CD14-positive monocyte (primary cell): ENCODE data around the gene GPC6. TPM values are rescaled to one million over a fixed set of nuclear protein-coding genes. Genes with fewer than 3 reads are reported as not detected.

ENCODE experiments used
- DNase-seq, 3 donors: peaks; one replicate each; pipeline ENCODE4 v3.0.0-alpha.2; 2011 to 2022
- H2AFZ ChIP-seq: 2 replicates; pipeline ENCODE4 v1.6.0; 2012; ENCODE audit warnings: mild to moderate bottlenecking, low read depth, low read length, inconsistent platforms; ENCODE audit not compliant: insufficient read depth, poor library complexity, severe bottlenecking
- H3K27ac ChIP-seq, 2 donors: 1 replicate in 1 of 2; 2 replicates in 1 of 2; pipeline ENCODE4 v1.5.1; 2012 to 2013; ENCODE audit warnings: low read length in 2 of 2, control low read depth in 1 of 2, inconsistent platforms in 1 of 2, low read depth in 1 of 2, mild to moderate bottlenecking in 1 of 2
- H3K27me3 ChIP-seq, 2 donors: one replicate each; pipeline versions ENCODE4 v1.6.0 to v1.6.1; 2011 to 2013; ENCODE audit warnings: low read length in 2 of 2; ENCODE audit not compliant: control insufficient read depth in 2 of 2, insufficient read depth in 2 of 2
- H3K36me3 ChIP-seq, 2 donors: replicated peaks in 1 of 2; 1 replicate in 1 of 2; 2 replicates in 1 of 2; pipeline versions ENCODE4 v1.5.1 to v1.6.1; 2012 to 2013; ENCODE audit warnings: low read length in 2 of 2, control low read depth in 1 of 2, inconsistent platforms in 1 of 2, mild to moderate bottlenecking in 1 of 2; ENCODE audit not compliant: insufficient read depth in 2 of 2, control insufficient read depth in 1 of 2
- H3K4me1 ChIP-seq, 2 donors: 1 replicate in 1 of 2; 2 replicates in 1 of 2; pipeline versions ENCODE4 v1.5.1 to v1.6.1; 2012 to 2013; ENCODE audit warnings: low read length in 2 of 2, control low read depth in 1 of 2, inconsistent platforms in 1 of 2, mild to moderate bottlenecking in 1 of 2, moderate library complexity in 1 of 2; ENCODE audit not compliant: insufficient read depth in 2 of 2, control insufficient read depth in 1 of 2
- H3K4me2 ChIP-seq: replicated peaks from 2 replicates; pipeline ENCODE3; 2012; ENCODE audit warnings: low read length, moderate library complexity, mild to moderate bottlenecking; ENCODE audit not compliant: poor library complexity, severe bottlenecking; ENCODE audit errors: extremely low read depth
- H3K4me3 ChIP-seq, 3 experiments: fragments of 200-600 bp in 1 of 3; sonication (generic) in 1 of 3; replicated peaks in 1 of 3; 1 replicate in 2 of 3; 2 replicates in 1 of 3; pipeline ENCODE4 v1.5.1; 2011 to 2013; ENCODE audit warnings: low read length in 3 of 3, mild to moderate bottlenecking in 3 of 3, control low read depth in 2 of 3, low read depth in 2 of 3, inconsistent platforms in 1 of 3, moderate library complexity in 1 of 3
- H3K79me2 ChIP-seq: 2 replicates; pipeline ENCODE4 v1.6.0; 2012; ENCODE audit warnings: mild to moderate bottlenecking, control low read depth, inconsistent platforms, low read length, moderate library complexity; ENCODE audit not compliant: insufficient read depth
- H3K9ac ChIP-seq: 2 replicates; pipeline ENCODE4 v1.6.0; 2017; ENCODE audit warnings: low read length, mild to moderate bottlenecking; ENCODE audit not compliant: insufficient read depth, poor library complexity, severe bottlenecking
- H3K9me3 ChIP-seq, 2 donors: replicated peaks in 1 of 2; 1 replicate in 1 of 2; 2 replicates in 1 of 2; pipeline versions ENCODE4 v1.5.1 to v1.6.1; 2012 to 2013; ENCODE audit warnings: low read length in 2 of 2, control low read depth in 1 of 2; ENCODE audit not compliant: control insufficient read depth in 1 of 2, insufficient read depth in 1 of 2
- H4K20me1 ChIP-seq: 2 replicates; pipeline ENCODE4 v1.6.0; 2012; ENCODE audit warnings: mild to moderate bottlenecking, low read length, control low read depth, moderate library complexity; ENCODE audit not compliant: insufficient read depth
- H3K27ac Mint-ChIP-seq, 7 donors: one replicate each; pipeline ENCODE4 v1.8.0; 2020; ENCODE audit warnings: mild to moderate bottlenecking in 7 of 7, mixed read lengths in 7 of 7, moderate library complexity in 6 of 7, inconsistent platforms in 2 of 7
- H3K27me3 Mint-ChIP-seq, 3 donors: one replicate each; pipeline ENCODE4 v1.8.0; 2021 to 2022; ENCODE audit warnings: low read depth in 3 of 3, mild to moderate bottlenecking in 3 of 3, mixed read lengths in 3 of 3, moderate library complexity in 3 of 3, inconsistent platforms in 1 of 3
- H3K36me3 Mint-ChIP-seq, 2 donors: one replicate each; pipeline ENCODE4 v1.8.0; 2020; ENCODE audit warnings: mixed read lengths in 2 of 2, inconsistent platforms in 1 of 2, mild to moderate bottlenecking in 1 of 2
- H3K4me1 Mint-ChIP-seq: one replicate; pipeline ENCODE4 v1.8.0; 2020; ENCODE audit warnings: mild to moderate bottlenecking, mixed read lengths
- H3K4me3 Mint-ChIP-seq, 2 donors: one replicate each; pipeline ENCODE4 v1.8.0; 2020; ENCODE audit warnings: mild to moderate bottlenecking in 2 of 2, mixed read lengths in 2 of 2, moderate library complexity in 1 of 2
- H3K9me3 Mint-ChIP-seq, 7 donors: one replicate each; pipeline ENCODE4 v1.8.0; 2020 to 2022; ENCODE audit warnings: mixed read lengths in 7 of 7, mild to moderate bottlenecking in 6 of 7, moderate library complexity in 6 of 7, inconsistent platforms in 2 of 7
- WGBS: methylation state at CpG from one replicate; pipeline ENCODE4 v1.1.5; 2013; ENCODE audit warnings: missing lambda C conversion rate; ENCODE audit not compliant: insufficient coverage; 5-methylcytosine and 5-hydroxymethylcytosine counted together
- intact Hi-C, 2 donors: fragments of 100-400 bp; cut with micrococcal nuclease; formaldehyde crosslinking; loops; one replicate each; pipeline versions ENCODE4 v1.15.0 to v1.15.1; 2023
- polyA plus RNA-seq, 3 donors: library from polyadenylated mRNA; depleted of rRNA in 1 of 3; unstranded in 2 of 3; stranded (reverse) in 1 of 3; fragments of 300-500 nt in 2 of 3; fragments of >200 nt in 1 of 3; fragmentation: Illumina TruSeq in 2 of 3; gene quantifications; 1 replicate in 2 of 3; 2 replicates in 1 of 3; pipeline ENCODE4 v1.2.3, GENCODE V29; 2012 to 2021
- TF ChIP-seq, protein P1 (sequence below): fragments of 200-600 bp; IDR thresholded peaks from one replicate; pipeline ENCODE4 v1.8.0; 2022; ENCODE audit warnings: antibody characterized with exemption, mild to moderate bottlenecking

GPC6 gene
- polyA plus RNA-seq, 3 donors: not detected

DNA sequence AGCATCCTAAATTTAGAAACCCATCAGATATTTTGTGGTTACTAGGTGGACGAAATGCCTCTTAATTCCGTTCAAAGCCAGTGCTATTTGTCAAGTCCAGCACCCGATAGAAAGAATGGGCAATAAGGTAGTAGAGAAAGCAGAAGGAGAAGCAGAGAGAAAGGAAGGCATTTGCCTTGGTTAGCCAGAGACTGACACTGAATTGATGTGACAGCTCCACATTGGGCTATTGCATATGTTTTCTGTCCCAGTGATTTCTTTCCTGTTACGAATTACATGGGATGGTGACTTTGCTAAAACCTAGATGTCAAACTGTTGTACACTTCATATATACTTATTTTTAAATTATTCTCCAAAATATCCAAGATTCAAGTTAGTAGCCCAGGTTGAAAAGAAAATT, 710.3 kb downstream of the GPC6 start:
- no peak overlapping the region for H3K27ac ChIP-seq
- no peaks in the 10 kb centered on the region for H3K79me2 ChIP-seq
- H3K4me2 ChIP-seq: no peak overlapping the region
- no peaks in the 10 kb centered on the region for H3K27me3 Mint-ChIP-seq
- H4K20me1 ChIP-seq: no peaks in the 10 kb centered on the region
- no peaks in the 10 kb centered on the region for H3K27me3 ChIP-seq
- no peak overlapping the region for H3K4me3 ChIP-seq
- peaks cover 0 to 3% (median 0%) of the 10 kb centered on the region in 7 donors for H3K9me3 Mint-ChIP-seq
- intact Hi-C loops: no loop called here
- H3K36me3 Mint-ChIP-seq: no peaks in the 10 kb centered on the region
- TF ChIP-seq, protein P1, sequence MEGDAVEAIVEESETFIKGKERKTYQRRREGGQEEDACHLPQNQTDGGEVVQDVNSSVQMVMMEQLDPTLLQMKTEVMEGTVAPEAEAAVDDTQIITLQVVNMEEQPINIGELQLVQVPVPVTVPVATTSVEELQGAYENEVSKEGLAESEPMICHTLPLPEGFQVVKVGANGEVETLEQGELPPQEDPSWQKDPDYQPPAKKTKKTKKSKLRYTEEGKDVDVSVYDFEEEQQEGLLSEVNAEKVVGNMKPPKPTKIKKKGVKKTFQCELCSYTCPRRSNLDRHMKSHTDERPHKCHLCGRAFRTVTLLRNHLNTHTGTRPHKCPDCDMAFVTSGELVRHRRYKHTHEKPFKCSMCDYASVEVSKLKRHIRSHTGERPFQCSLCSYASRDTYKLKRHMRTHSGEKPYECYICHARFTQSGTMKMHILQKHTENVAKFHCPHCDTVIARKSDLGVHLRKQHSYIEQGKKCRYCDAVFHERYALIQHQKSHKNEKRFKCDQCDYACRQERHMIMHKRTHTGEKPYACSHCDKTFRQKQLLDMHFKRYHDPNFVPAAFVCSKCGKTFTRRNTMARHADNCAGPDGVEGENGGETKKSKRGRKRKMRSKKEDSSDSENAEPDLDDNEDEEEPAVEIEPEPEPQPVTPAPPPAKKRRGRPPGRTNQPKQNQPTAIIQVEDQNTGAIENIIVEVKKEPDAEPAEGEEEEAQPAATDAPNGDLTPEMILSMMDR: no peak
- no peak for DNase-seq
- H3K9ac ChIP-seq: no peak overlapping the region
- H3K4me1 ChIP-seq: no peaks in the 10 kb centered on the region
- no peak overlapping the region for H2AFZ ChIP-seq
- no peaks in the 10 kb centered on the region for H3K36me3 ChIP-seq
- 98% methylated on average over 3 of the region's 4 CpGs for WGBS
- no peak overlapping the region for H3K4me3 Mint-ChIP-seq
- no peaks in the 10 kb centered on the region for H3K9me3 ChIP-seq
- H3K27ac Mint-ChIP-seq: no peak overlapping the region
- no peaks in the 10 kb centered on the region for H3K4me1 Mint-ChIP-seq

DNA sequence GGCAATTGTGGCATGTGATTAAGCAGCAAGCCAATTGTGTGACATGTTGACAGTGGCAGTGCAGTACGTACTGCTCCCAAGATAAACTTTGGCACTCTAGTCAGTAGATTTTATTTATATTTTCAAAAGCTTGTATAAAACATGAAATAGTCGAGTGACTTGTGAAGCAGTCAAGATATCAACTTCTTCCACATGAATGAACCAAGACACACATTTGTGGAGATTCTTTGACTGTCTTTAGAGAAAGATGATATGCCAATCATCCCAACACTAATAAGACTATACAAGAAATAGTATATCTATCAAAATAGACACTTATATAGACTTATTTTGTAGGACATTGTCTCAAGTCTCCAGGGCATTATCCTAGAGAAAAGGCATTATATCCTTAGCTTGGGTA, 714.8 kb downstream of the GPC6 start:
- DNase-seq: no peak
- no peak overlapping the region for H3K4me3 ChIP-seq
- H3K4me2 ChIP-seq: no peak overlapping the region
- intact Hi-C loops: no loop called here
- WGBS: no CpG with 5 or more reads among the region's 2 CpGs
- Mint-ChIP-seq H3K4me3 (no peak overlapping the region), H3K4me1 (peaks cover 7% of the 10 kb centered on the region), H3K27ac (no peak overlapping the region), H3K9me3 (peaks cover 0 to 5% (median 3%) of the 10 kb centered on the region in 7 donors), H3K27me3 (no peaks in the 10 kb centered on the region), H3K36me3 (no peaks in the 10 kb centered on the region)
- TF ChIP-seq, protein P1: no peak
- no peaks in the 10 kb centered on the region for H3K9me3 ChIP-seq
- H3K27me3 ChIP-seq: no peaks in the 10 kb centered on the region
- no peaks in the 10 kb centered on the region for H3K4me1 ChIP-seq
- no peaks in the 10 kb centered on the region for H3K79me2 ChIP-seq
- H3K36me3 ChIP-seq: no peaks in the 10 kb centered on the region
- H3K9ac ChIP-seq: no peak overlapping the region
- H4K20me1 ChIP-seq: no peaks in the 10 kb centered on the region
- H3K27ac ChIP-seq: no peak overlapping the region
- no peak overlapping the region for H2AFZ ChIP-seq
